HL-60 (cell line): ENCODE results near the gene FHAD1.

Experiments used
- DNase-seq, 2 experiments: peaks; one replicate each; pipeline ENCODE4 v3.0.0-alpha.2; 2010 to 2020; ENCODE audit warnings: low read depth in 1 of 2, low spot score in 1 of 2
- H3K27ac ChIP-seq: fragments of 250-450 bp; sonication (Bioruptor Pico); replicated peaks from 2 replicates; pipeline ENCODE4 v1.5.1; 2020; ENCODE audit warnings: mild to moderate bottlenecking, moderate library complexity
- H3K27me3 ChIP-seq: fragments of 250-450 bp; sonication (Bioruptor Pico); 2 replicates; pipeline ENCODE4 v1.5.1; 2021; ENCODE audit warnings: mild to moderate bottlenecking, moderate library complexity; ENCODE audit not compliant: insufficient read depth, poor library complexity, severe bottlenecking
- H3K4me3 ChIP-seq: replicated peaks from 2 replicates; pipeline ENCODE4 v1.5.1; 2011; ENCODE audit warnings: mild to moderate bottlenecking, control low read depth, low read length; ENCODE audit not compliant: insufficient read depth
- GABPA ChIP-seq: IDR thresholded peaks from 2 replicates; pipeline ENCODE4 v1.6.1; 2012; ENCODE audit warnings: low read depth
- POLR2AphosphoS5 ChIP-seq: IDR thresholded peaks from 2 replicates; pipeline ENCODE4 v1.6.1; 2012; ENCODE audit warnings: low read depth
- SPI1 ChIP-seq: IDR thresholded peaks from 2 replicates; pipeline ENCODE4 v1.6.1; 2012; ENCODE audit warnings: low read depth, mild to moderate bottlenecking, borderline replicate concordance
- TF ChIP-seq, protein P1 (sequence below): IDR thresholded peaks from one replicate; pipeline ENCODE4 v1.5.1; 2011; ENCODE audit warnings: low read length, control low read depth, inconsistent platforms; ENCODE audit not compliant: insufficient read depth
- TF ChIP-seq, protein P2 (sequence below): IDR thresholded peaks from 2 replicates; pipeline ENCODE4 v1.6.1; 2012; ENCODE audit warnings: low read depth; ENCODE audit not compliant: insufficient replicate concordance

Gene FHAD1

DNA sequence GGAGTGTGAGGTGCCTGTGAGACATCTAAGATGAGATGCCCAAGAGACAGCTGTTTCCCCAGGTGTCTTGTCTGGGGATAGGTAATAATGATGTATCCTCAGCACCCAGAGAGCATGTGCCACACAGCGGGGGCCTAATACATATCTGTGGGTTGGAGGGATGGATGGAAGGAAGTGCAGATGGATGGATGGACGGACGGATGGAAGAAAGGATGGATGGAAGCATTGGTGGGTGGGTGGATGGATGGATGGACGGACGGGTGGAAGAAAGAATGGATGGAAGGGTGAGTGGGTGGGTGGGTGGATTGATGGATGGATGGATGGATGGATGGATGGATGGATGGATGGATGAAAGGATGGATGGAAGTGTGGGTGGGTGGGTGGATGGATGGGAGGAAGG lies 84.2 kb downstream of the FHAD1 start:
- H3K27ac ChIP-seq = no peak overlapping the region
- H3K4me3 ChIP-seq = no peak overlapping the region
- H3K27me3 ChIP-seq = no peaks in the 10 kb centered on the region
- TF ChIP-seq, protein P1, sequence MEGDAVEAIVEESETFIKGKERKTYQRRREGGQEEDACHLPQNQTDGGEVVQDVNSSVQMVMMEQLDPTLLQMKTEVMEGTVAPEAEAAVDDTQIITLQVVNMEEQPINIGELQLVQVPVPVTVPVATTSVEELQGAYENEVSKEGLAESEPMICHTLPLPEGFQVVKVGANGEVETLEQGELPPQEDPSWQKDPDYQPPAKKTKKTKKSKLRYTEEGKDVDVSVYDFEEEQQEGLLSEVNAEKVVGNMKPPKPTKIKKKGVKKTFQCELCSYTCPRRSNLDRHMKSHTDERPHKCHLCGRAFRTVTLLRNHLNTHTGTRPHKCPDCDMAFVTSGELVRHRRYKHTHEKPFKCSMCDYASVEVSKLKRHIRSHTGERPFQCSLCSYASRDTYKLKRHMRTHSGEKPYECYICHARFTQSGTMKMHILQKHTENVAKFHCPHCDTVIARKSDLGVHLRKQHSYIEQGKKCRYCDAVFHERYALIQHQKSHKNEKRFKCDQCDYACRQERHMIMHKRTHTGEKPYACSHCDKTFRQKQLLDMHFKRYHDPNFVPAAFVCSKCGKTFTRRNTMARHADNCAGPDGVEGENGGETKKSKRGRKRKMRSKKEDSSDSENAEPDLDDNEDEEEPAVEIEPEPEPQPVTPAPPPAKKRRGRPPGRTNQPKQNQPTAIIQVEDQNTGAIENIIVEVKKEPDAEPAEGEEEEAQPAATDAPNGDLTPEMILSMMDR = no peak
- no peak for TF ChIP-seq POLR2AphosphoS5
- no peak for TF ChIP-seq SPI1
- TF ChIP-seq, protein P2, sequence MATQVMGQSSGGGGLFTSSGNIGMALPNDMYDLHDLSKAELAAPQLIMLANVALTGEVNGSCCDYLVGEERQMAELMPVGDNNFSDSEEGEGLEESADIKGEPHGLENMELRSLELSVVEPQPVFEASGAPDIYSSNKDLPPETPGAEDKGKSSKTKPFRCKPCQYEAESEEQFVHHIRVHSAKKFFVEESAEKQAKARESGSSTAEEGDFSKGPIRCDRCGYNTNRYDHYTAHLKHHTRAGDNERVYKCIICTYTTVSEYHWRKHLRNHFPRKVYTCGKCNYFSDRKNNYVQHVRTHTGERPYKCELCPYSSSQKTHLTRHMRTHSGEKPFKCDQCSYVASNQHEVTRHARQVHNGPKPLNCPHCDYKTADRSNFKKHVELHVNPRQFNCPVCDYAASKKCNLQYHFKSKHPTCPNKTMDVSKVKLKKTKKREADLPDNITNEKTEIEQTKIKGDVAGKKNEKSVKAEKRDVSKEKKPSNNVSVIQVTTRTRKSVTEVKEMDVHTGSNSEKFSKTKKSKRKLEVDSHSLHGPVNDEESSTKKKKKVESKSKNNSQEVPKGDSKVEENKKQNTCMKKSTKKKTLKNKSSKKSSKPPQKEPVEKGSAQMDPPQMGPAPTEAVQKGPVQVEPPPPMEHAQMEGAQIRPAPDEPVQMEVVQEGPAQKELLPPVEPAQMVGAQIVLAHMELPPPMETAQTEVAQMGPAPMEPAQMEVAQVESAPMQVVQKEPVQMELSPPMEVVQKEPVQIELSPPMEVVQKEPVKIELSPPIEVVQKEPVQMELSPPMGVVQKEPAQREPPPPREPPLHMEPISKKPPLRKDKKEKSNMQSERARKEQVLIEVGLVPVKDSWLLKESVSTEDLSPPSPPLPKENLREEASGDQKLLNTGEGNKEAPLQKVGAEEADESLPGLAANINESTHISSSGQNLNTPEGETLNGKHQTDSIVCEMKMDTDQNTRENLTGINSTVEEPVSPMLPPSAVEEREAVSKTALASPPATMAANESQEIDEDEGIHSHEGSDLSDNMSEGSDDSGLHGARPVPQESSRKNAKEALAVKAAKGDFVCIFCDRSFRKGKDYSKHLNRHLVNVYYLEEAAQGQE = no peak
- TF ChIP-seq GABPA = no peak
- no peak for DNase-seq

DNA sequence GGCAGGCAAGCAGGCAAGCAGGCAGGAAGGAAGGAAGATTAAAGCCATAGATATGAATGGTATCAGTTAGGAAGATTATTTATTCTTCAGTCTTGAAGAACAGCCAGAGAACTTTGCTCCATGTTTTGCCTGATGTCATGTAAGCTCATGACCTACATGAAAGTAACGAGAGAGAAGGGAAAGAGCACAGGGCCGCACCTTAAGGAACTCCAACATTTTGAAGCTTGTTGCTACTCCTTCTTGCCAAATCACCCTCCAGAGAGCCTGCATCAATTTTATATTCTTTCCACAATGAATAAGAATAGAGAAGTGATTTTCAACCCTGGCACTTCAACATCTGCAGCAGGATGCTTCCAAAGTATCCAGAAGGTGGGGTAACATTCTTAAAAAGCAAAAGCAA lies 84.7 kb downstream of the FHAD1 start:
- H3K27ac ChIP-seq = no peak overlapping the region
- DNase-seq = no peak
- no peak overlapping the region for H3K4me3 ChIP-seq
- no peaks in the 10 kb centered on the region for H3K27me3 ChIP-seq
- no peak for TF ChIP-seq SPI1
- no peak for TF ChIP-seq GABPA
- TF ChIP-seq, protein P2 = no peak
- TF ChIP-seq POLR2AphosphoS5 = no peak
- TF ChIP-seq, protein P1 = no peak

DNA sequence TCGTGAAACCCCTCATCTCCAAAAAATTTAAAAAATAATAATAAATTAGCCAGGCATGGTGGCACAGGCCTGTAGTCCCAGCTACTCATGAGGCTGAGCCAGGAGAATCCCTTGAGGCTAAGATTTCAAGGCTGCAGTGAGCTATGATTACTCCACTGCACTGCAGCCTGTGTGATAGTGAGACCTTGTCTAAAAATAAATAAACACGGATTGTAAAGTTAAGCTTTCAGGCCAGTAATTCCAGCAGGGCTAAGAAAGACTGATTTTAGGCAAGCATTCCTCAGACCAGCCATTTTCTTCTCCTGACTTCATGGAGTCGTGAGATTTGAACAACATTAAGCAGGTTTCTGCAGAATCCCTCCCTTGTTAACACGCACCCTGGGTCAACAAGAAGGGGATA lies 85.5 kb downstream of the FHAD1 start:
- no peak for DNase-seq
- Histone ChIP-seq H3K27me3 (no peaks in the 10 kb centered on the region), H3K27ac (no peak overlapping the region), H3K4me3 (no peak overlapping the region)
- TF ChIP-seq GABPA (no peak), SPI1 (no peak)
- TF ChIP-seq, protein P2 = no peak
- TF ChIP-seq, protein P1 = no peak
